ENCODE measurements around the gene ZFR. TPM values are rescaled to one million over a fixed set of nuclear protein-coding genes. Genes with fewer than 3 reads are reported as not detected.

The ZFR gene
- total and polyA plus RNA-seq, 12 donors = 26.8 to 78.6 (median 58.6) TPM

- Histone ChIP-seq H3K27ac (no peak overlapping the region), H3K9me3 (peaks cover 0 to 47% (median 8%) of the 10 kb centered on the region in 11 donors), H3K36me3 (no peaks in the 10 kb centered on the region), H3K4me3 (no peak overlapping the region), H3K27me3 (no peaks in the 10 kb centered on the region), H3K4me1 (no peaks in the 10 kb centered on the region)
- 91 to 92% methylated on average over 2 of the region's 2 CpGs for WGBS, 2 donors
- intact Hi-C loops (cut with DNase I) = no loop called here
- DNase-seq (no peak), ATAC-seq (no peak)
- no peak for TF ChIP-seq CTCF (IDR thresholded peaks at IDR 0.05)
Measured at GRCh38 chr5:32343058-32343672, 101.4 kb downstream of the ZFR start.

- WGBS, 2 donors = 63 to 87% methylated on average over 4 of the region's 4 CpGs
- ATAC-seq = no peak
- peaks cover 0 to 53% (median 8%) of the 10 kb centered on the region in 11 donors for H3K9me3 ChIP-seq
- no peak overlapping the region for H3K27ac ChIP-seq
- intact Hi-C loops (cut with DNase I) = no loop called here
- TF ChIP-seq CTCF (IDR thresholded peaks at IDR 0.05) = no peak
- no peak overlapping the region for H3K4me3 ChIP-seq
- no peaks in the 10 kb centered on the region for H3K4me1 ChIP-seq
- DNase-seq = no peak
- H3K27me3 ChIP-seq = no peaks in the 10 kb centered on the region
- H3K36me3 ChIP-seq = no peaks in the 10 kb centered on the region
Measured at GRCh38 chr5:32342656-32343055, 101.9 kb downstream of the ZFR start.

- 82 to 87% methylated on average over 4 of the region's 4 CpGs for WGBS, 2 donors
- no peaks in the 10 kb centered on the region for H3K27me3 ChIP-seq
- no peak overlapping the region for H3K27ac ChIP-seq
- no peaks in the 10 kb centered on the region for H3K36me3 ChIP-seq
- ATAC-seq = no peak
- intact Hi-C loops (cut with DNase I) = loop anchor here in 2 of 10 donors (2.0 to 10.0 kb wide), 2 partner anchors 45 to 205 kb away; no protein-coding TSS in a partner anchor
- DNase-seq = no peak
- no peak for TF ChIP-seq CTCF (IDR thresholded peaks at IDR 0.05)
- peaks cover 0 to 38% (median 8%) of the 10 kb centered on the region in 11 donors for H3K9me3 ChIP-seq
- H3K4me1 ChIP-seq = no peaks in the 10 kb centered on the region
- no peak overlapping the region for H3K4me3 ChIP-seq
Measured at GRCh38 chr5:32339878-32340277, 104.7 kb downstream of the ZFR start.

- intact Hi-C loops (cut with DNase I) = loop anchor here in 1 of 10 donors (10.0 kb wide), 1 partner anchor 204 kb away; no protein-coding TSS in a partner anchor
- Histone ChIP-seq H3K27me3 (no peaks in the 10 kb centered on the region), H3K4me1 (no peaks in the 10 kb centered on the region), H3K36me3 (no peaks in the 10 kb centered on the region), H3K4me3 (no peak overlapping the region), H3K9me3 (peaks cover 0 to 38% (median 8%) of the 10 kb centered on the region in 11 donors), H3K27ac (no peak overlapping the region)
- DNase-seq (no peak), ATAC-seq (no peak)
- 68 to 77% methylated on average over 2 of the region's 2 CpGs for WGBS, 2 donors
- TF ChIP-seq CTCF (IDR thresholded peaks at IDR 0.05) = no peak
Measured at GRCh38 chr5:32339198-32339597, 105.3 kb downstream of the ZFR start.
